Kidney capillary endothelial cell (primary cell): ENCODE data around the gene RANBP3.
"Not testable (repeated sequence)": the region's sequence is repeated elsewhere in the genome, so short reads cannot be mapped to it uniquely, and the experiment has no call there.

Experiments used
- DNase-seq: peaks from one replicate; pipeline ENCODE4 v3.0.0-alpha.2; 2018; ENCODE audit warnings: low spot score

The RANBP3 gene

DNA sequence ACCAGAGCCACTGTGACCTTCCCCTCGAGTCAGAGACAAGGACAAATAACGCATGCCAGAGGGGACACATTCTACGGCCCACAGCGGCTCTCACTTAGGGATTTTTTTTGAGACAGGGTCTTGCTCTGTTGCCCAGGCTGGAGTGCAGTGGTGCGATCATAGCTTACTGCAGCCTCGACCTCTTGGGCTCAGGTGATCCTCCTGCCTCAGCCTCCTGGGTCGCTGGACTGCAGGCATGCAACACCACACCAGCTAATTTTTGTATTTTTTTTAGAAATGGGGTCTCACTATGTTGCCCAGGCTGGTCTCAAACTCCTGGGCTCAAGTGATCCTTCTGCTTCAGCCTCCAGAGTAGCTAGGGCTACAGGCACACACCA lies 28.1 kb upstream of the RANBP3 start:
- not testable (repeated sequence) for DNase-seq

DNA sequence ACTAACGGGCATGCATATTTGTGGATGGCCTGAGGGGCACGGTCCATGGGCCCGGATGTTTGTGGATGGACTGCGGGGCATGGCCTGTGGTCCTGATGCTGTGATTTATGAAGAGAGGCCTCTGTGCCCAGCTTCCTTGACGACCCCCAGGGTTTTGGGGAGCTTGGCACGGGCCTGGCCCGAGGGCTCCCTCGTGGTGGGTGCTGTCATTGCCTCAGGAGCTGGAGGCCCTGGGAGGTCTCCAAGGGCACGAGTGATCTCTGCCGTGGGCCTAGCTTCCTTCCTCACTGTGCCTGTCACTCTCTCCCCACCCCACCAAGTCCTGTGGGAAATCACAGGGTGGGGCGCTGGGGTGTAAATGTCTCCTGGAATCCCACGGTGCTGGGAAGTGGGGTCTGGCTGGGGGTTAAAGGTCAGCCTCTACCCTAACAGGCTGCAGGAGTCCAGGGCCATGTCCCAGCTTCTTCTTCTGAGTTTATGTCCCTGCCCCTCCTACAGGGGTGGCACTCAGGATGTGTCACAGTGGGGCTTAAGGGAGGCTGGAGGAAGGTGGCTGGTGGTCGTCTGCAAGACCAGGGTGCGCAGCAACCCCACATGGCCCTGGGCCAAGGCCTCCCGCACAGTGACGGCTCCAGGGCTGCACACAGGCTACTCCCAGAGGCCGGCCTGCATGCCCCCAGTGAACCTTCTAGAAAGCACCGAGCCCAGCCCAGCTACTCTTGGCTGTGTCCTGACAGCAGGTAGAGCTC lies 27.6 kb upstream of the RANBP3 start:
- DNase-seq, result no peak

DNA sequence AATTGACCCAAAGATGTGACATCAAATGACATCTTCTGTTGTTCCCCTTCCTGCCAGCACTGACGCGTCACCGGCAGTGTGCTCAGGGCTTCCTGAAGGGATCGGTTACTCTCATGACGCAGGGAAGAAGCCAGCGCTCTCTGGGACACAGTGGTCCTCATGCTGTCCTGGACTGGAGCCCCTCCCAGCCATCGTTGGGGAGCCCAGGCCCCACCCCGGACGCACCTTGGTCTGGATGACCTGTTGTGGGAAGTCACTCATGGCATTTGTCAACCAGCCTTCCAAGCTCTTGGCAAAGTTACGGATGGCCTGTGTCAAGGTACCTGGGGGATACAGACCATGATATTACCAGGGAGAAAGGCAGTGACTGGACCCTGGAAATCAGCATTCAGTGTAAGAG lies 26.0 kb upstream of the RANBP3 start:
- no peak for DNase-seq

DNA sequence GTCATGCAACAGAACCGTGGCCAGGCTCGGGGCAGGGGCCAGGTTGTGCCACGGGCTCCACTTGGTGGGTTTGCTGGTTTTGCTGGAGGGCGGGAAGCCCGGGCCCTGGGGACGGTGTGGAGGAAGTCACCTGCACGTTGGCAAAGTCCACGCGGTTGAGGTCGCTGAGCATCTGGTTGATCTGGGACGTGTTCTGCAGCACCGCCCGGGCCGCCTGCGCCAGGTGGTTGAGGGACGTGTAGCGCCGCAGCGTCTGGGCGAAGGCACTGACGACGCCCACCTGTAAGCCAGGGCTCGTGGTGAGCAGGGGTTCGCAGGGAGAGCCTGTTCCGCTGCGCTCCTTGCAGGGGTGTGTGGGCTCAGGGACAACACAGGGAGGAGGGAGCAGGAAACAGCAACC lies 24.7 kb upstream of the RANBP3 start:
- DNase-seq, result no peak

DNA sequence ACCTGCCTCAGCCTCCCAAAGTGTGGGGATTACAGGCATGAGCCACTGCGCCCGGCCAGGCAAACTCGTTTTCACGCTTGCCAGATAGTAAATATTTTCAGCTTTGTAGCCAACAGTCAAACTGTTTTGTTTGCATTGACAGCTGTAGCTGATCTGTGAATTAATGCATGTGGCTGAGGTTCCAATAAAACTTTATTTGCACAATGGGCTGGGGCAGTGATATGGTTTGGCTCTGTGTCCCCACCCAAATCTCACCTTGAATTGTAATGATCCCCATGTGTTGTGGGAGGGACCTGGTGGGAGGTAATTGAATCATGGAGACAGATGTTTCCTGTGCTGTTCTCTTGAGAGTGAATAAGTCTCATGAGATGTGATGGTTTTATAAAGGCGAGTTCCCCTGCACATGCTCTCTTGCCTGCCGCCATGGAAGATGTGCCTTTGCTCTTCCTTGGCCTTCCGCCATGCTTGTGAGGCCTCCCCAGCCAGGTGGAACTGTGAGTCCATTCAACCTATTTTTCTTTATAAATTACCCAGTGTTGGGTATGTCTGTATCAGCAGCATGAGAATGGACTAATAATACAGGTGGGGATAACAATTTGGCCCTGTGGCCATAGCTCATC lies 22.4 kb upstream of the RANBP3 start:
- DNase-seq, result no peak

DNA sequence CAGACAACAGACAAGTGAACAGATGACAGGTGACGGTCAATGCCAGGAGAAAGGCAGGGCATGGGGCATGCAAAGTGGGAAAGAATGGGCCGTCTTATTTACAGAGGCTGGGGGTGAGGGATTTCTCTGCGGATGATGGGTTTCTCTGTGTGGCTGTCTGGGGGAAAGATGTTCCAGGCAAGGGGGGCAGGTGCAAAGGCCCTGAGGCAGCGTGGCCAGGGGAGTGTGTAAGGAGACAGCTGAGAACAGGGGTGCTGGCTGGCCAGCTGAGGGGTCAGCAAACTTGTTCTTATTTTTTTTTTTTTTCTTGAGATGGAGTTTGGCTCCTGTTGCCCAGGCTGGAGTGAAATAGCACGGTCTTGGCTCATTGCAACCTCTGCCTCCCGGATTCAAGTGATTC lies 21.8 kb upstream of the RANBP3 start:
- no peak for DNase-seq

DNA sequence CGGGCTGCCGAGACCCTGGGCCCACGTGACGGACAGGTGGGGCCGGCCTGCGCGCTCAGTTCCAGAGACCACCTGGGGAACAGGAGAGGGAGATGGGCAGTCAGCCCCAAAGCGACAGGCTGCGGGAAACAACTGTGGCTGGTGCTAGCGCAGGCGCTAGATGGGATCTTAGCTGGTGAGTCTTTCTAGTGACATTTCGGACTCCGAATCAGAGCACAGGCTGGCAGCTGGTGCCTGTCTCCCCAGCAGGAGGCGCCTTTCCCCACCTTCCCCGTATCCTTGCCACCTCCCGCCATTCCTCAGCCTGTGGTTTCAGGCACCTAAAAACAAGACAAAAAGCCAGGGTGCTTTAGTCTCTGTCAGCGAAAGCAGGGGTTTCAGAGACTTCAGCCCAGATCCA lies 19.4 kb upstream of the RANBP3 start:
- no peak for DNase-seq

DNA sequence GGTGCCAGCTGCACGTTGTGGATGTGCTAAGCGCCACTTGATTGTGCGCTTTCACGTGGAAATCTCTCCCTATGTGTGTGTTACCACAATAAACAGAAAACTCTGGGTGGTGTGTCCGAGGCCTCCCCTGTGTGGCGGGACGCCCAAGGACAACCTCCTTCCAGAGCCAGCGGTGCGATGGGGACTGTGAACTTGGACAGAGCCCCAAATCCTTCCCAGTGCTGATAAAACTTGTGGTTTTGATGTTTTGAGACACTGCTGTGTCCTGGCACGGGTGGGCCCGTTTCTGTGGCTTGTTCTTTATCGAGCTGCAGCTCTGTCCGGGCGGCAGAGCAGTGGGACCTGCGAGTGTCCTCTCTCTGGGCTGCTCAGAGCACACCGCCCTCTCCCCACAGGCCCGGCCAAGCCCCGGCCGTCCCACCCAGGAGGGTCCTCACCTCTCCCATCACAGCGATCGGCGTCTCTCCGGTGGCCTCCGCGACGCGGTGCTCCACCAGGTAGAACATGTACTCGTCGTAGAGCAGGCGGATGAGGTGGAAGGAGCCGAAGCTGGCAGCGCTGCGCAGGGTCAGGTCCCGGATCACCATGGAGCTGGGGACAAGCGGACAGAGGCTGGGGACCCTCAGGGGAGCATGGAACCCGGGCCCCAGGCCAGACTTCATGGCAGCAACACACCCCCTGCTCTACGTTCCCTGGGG lies 18.8 kb upstream of the RANBP3 start:
- DNase-seq, result no peak

DNA sequence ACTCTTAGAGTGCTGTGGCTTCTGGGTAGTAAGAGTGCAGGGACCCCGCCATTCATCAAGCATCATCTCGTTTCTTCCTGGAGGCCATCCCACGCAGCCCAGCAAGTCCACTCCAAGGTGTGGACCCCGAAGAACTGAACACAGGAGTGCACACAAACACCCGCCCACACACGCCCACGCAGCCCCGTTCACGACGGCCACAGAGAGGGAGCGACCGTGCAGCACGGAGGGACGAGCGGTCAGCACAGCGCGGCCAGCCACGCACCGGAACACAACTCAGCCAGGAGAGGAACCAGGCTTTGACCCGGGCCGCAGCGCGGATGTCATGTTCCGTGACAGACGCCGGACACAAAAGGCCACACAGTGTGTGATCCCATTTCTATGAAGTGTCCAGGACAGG lies 18.2 kb upstream of the RANBP3 start:
- DNase-seq, result no peak

DNA sequence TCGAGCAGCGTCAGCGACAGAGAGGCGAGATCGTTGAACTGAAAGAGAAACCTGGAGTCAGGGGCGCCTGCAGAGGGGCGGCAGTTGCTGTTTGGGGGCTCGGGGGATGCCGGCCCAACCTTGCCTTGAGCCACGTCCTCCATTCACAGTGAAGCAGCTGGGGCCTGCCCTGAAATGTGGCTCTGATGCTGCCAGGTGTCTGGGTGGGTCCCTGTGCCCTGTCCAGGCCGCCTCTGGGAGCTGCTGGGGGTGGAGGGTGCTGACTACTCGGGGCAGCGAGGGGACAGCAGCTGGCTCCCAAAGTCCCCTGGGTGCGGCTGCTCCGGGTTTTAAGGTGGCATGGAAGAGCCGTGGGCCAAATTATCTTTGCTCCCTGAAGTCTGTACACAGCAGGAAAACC lies 17.7 kb upstream of the RANBP3 start:
- no peak for DNase-seq

DNA sequence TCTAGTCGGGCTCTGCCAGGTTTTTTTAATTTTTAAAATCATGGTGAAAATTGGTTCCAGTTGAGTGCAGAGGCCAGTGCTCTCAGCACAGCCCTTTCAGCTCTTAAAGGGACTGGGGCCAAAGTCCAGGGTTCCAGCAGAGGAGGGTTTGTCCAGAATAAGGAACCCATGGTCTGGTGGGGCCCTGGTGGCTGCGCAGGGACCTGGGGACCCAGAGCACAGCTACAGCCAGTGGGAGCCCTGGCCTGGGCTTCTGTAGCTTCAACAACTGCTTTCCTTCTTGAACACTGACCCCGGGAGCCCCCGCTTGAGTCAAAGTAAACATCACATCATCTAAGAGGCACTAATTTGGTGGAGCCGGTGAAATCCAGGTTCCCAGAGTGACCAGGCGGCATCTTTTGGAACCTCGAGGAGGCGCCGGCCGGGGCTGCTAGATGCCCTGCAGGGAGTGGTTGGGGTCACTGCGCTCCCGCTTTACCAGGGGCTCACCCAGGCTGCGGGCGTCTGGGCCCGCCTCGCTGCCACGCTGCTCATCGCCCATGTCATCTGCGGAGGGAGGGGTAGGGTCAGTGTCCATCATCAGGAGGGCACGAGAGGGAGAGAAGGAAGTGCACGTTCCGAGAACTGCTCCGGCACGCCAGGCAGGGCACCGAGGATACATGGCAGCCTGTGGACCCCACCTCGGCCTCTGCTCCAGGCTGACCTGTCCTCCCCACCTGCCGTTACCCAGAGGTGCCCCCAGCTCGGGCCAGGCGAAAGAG lies 16.6 kb upstream of the RANBP3 start:
- DNase-seq, result no peak

DNA sequence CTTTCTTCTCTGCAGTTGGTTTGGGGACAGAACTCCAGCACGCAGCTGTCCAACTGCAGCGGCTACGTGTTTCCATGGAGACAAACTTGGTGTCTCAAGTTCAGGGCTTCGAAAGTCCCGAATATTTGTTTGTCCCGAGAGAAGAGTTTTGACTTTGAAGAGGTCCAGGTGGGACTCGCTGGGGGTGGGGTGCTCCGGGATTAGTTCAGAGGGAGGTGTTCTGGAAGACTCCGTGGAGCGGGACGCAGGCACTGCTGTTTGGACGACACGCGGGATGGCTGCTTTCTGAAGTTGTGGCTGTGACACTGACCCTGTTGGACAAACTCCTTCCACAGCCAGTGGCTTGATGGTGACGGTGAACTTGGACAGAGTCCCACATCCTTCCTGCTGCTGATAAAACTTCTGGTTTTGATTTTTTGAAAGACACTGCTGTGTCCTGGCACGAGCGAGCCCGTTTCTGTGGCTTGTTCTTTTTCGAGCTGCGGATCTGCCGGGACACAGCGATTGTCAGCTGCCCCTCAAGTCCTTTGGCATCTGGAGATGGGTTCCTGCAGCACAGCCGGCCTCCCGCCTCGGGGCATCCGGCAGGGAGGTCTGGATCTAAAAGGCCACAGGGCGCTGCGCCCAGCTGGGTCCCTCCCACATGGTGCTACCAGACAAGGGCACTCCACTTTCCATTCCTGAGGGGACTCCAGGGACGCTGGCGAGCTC lies 15.9 kb upstream of the RANBP3 start:
- DNase-seq, result peak; percentile 33

DNA sequence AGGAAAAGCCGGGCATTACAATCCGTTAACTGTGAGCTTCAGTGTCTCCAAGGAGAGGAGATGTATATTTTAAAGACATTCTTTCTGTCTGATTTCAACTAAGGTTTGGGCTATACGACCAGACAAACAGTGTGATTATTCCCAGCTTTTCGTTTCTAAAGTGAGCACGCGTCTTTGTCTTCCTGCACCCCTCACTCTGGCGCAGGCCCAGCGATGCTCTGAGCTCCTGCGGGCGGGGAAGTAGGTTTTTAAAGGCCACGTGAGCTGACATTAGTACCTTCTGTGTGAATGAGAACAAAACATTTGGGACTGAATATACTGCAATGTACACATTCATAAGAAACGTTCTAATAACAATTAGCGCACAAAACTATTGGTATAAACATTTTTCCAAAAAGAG lies 15.3 kb upstream of the RANBP3 start:
- no peak for DNase-seq

DNA sequence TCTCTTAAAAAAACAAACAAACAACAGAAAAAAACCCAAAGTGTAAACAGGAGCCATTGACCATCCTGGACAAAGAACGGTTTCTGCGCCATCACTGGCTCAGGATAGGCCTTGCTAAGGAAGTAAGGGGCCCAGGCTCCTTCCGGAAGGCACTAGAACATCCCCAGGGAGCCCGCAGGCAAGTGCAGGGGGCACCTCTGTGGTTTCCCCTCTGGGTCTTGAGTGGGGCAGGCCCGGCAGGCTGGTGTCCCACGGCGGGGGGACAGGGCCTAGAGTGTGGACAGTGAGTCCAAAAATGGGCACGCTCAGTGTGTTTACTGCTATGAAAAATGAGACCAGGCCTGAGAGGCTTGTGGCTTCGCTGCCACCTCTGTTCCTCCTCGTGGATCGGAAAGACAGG lies 14.8 kb upstream of the RANBP3 start:
- no peak for DNase-seq

DNA sequence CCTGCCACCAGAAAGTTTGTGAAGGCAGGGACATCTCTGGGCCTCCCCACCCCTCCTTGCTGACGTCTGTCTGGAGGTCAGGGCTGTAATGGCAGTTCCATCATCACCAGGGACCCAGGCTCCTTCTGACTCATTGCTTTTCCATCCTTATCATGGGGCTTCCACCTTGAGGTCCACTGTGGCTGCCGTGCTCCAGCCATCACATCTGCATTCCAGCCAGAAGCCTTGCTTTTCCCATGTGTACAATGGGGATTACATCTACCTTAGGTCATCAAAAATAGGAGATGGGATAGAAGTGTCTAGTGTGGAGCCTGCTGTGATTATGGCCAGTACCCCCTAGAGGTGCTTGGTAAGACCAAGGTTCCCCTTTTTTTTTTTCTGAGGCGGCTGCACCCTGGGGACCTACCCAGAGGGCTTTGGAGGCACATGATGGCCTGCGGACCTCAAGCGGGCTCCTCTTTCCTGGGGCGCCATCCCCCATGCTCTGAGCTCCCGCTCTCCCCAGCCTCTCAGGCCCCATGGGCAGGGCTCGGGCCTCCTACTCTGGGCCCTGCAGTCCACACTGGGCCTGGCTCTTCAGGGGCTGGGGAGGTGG lies 13.4 kb upstream of the RANBP3 start:
- DNase-seq, result no peak

DNA sequence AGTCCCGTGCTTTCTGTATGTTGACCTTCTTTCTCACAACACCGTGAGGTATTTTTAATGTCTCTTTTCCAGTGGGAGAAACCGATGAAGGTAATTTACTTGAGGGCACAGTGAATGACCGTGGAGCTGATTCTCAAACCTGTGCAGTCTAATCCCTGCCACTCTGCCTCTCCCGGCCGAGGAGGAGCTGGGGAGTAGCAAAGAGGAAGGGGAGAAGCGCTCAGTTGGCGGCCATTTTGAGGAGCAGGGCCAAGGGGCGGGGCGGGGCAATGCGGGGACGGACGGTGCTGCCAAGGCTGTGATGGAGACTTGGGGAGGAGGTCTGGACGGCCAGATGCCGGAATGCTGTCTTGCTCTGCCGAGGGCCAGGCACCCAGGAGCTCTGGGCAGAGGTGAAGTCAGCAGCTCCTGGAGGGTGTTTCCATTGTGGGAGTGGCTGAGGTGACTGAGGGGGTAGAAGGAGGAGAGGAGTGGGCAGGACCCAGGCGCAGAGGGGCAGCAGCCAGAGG lies 12.4 kb upstream of the RANBP3 start:
- no peak for DNase-seq

DNA sequence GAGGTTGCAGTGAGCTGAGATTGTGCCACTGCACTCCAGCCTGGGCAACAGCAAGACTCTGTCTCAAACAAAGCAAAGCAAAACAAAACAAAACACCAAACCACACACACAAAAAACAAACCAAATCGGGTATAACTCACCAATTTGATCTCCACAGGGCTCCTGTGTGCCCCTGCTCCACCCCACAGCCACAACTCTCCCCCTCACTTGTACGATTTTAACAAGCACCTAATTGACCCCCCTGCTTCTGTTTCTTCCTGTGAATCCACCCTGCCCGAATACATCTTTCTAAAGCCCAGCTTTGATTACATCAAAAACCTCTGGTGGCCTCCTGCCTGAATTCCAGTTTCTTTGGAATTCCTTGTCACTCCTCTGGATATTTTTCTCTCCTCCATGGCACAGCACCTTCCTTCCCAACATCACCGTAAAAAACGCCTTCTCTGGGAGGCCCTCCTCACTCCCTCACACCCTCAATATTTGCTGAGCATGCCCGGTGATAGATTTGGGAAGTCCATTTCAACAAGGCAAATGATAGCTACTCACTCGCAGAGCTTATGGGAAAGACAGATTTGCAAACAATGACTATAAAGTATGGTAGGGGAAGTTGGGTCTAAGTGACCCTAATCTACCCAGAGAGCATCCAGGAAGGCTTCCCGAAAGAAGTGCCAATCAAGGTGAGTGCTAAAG lies 11.6 kb upstream of the RANBP3 start:
- DNase-seq, result no peak

DNA sequence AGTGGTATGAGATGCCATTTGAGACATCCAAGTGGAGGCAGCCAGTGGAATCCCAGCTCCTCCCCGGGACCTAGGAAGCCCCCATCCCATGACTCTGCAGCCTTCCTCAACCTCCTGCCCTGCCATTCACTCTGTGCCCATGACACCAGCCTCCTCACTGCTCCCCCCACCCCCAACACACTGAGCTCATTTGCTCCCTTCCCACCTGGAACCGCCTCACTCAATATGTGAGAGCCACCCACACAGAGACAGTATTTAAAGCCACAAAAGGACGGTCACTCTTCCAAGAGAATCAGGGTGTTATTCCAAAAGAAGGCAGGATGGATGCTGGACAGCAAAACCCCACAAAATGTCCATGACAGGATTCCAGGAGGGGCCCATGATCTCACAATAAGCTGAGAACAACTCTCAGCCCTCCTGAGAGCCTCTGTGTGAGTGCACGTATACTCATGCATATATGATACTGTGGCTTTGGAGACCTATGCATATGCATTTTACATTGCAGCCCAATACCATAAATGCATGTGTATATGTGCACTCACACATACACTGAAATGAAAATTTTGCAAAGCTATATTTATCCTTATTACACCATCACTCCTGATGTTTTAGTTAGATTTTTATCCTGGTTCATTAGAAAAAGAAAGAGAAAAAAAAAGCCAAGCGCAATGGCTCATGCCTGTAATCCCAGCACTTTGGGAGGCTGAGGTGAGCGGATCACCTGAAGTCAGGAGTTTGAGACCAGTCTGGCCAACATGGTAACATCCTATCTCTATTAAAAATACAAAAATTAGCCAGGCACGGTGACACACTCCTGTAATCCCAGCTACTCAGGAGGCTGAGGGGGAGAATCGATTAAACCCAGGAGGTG lies 10.8 kb upstream of the RANBP3 start:
- no peak for DNase-seq

DNA sequence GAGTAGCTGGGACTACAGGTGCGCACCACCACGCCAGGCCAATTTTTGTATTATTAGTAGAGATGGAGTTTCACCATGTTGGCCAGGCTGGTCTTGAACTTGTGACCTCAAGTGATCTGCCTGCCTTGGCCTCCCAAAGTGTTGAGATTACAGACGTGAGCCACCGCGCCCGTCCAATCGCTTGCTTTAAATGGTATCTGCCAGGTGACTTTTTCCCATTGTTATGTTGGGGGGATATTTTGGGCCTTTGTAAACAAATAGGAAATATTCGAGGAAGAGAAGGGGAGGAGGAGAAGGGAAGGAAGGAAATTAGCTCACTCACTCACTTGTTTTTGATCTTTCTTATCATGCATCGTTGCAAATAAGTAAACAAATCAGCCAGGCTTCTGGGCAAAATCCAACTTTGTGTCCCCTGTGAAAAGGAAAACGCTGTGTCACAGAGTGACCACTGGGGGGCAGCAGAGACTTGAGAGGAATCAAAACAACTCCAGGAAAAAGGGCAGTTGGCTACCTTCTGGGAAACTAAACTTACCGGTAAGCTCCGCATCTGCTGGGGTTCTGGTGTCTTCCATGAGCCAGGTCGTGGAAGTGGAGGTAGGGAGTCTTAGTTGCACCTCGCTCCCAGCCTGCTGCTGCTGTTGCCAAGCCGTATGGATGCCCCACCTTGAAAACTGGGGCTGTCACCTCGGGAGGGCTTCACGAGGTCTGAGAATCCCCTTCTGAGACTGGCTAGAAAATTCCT lies 9.3 kb upstream of the RANBP3 start:
- DNase-seq, result peak; percentile 70
